Activated T-cell treated with anti-CD3 and anti-CD28 coated beads for 48 hours (primary cell): ENCODE measurements around the gene DGCR2.
"Not testable (repeated sequence)": the region's sequence is repeated elsewhere in the genome, so short reads cannot be mapped to it uniquely, and the experiment has no call there.

ENCODE experiments used
- DNase-seq: peaks from one replicate; pipeline ENCODE4 v3.0.0-alpha.2; 2020; ENCODE audit warnings: low read depth

DGCR2 gene

DNA sequence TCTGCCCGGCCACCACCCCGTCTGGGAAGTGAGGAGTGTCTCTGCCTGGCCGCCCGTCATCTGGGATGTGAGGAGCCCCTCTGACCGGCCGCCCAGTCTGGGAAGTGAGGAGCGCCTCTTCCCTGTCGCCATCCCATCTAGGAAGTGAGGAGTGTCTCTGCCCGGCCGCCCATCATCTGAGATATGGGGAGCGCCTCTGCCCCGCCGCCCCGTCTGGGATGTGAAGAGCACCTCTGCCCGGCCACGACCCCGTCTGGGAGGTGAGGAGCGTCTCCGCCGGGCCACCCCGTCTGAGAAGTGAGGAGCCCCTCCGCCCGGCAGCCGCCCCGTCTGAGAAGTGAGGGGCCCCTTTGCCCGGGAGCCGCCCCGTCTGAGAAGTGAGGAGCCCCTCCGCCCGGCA lies 38.1 kb downstream of the DGCR2 start:
- DNase-seq, result not testable (repeated sequence)

DNA sequence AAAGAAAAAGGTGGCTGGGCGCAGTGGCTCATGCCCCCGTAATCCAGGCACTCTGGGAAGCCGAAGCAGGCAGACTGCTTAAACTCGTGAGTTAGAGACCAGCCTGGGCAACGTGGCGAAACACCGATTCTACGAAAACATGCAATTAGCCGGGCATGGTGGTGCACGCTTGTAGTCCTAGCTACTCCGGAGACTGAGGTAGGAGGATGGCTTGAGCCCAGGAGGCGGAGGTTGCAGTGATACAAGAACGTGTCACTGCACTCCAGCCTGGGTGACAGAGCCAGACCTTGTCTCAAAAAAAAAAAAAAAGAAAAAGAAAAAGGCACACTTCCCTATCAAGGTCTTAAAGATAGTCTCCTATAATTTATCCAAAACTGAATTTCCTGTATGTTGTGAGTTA lies 39.4 kb downstream of the DGCR2 start:
- no peak for DNase-seq

DNA sequence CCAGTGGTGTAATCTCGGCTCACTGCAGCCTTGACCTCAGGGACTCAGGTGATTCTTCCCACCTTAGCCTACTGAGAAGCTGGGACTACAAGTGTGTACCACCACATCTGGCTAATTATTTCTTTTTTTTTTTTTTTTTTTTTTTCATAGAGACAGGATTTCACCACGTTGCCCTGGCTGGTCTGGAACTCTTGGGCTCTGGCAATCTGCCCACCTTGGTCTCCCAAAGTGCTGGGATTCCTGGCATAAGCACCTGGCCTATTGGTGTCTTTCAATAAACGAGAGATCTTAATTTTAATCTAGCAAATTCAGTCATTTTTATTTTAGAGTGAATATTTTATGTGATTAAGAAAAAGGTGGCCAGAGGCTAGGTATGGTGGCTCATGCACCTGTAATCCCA lies 40.1 kb downstream of the DGCR2 start:
- no peak for DNase-seq

DNA sequence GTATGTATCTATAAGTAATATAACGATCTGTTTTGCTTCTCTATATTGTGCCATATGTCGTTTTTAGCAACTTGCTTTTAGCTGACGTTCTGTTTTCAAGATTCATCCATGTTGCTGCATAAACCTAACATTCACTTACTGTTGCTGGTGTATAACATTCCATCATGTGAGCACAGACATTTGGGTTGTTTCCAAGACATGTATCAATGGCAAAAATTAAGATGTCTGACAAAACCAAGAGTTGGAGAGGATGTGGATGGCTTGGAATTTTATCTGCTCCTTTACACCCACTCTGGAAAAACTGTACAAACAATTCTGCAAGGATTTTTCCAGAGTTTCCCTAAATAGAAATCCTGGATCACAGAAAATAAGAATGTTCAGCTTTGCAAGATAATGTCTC lies 40.9 kb downstream of the DGCR2 start:
- no peak for DNase-seq

- no peak for DNase-seq
Measured at GRCh38 chr22:19080853-19081252, 41.4 kb downstream of the DGCR2 start.

GRCh38 chr22:19079691-19080090 lies 42.5 kb downstream of the DGCR2 start:
- no peak for DNase-seq

GRCh38 chr22:19075404-19075803 lies 46.8 kb downstream of the DGCR2 start:
- DNase-seq, result no peak

GRCh38 chr22:19072853-19073252 lies 49.4 kb downstream of the DGCR2 start:
- DNase-seq, result not testable (repeated sequence)

DNA sequence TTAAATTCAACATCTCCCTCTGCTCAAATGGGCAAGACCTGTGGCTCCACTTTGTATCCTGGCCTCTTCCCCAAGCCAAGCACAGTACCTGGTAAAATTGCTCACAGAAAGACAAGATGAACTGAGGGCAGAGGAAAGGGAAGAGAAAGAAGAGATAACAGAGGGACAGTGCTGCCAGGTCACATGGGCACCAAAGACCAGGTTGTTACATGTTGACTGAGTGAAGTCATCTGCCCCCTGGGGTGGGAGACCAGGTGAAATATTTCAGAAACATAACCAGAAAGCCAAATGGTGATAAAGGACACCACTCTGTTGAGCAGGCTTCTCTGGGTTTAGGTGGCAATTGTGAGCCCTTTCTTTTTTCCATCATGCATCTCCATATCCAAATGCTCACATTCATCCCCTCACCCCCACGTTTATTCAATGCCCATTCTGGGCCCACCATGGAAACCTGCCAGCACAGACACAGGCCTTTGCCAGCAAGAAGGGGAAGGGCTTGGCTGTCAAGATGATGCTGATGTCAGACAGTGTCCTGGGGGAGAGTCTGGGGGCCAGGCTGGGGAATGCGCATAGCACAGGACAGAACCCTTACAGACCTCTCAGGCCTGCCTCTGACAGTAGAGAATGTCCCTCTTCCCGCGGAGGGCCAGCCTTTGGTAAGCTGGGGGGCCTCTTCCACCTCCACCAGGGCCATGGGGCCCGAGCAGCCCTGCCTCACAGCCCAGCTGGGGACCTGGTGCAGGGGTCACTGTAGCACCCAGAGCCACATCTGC lies 51.6 kb downstream of the DGCR2 start:
- DNase-seq, result no peak

DNA sequence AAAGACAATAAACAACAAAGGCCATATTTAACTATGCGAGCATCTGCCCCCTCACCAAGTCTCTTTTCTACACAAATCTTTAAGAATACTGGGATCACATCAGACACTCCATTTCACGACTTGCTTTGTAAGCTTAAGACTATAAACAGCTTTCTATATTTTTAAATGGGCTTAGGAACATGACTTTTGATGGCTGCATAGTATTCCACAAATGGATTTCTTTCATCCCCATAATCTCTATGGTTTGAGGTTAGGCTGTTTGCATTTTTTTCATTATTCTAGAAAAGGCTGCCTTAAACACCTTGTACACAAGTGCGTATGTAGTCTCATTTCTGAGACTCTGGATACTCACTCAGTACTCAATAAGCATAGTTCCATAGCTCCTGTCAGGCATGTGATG lies 52.8 kb downstream of the DGCR2 start:
- DNase-seq, result no peak

GRCh38 chr22:19068784-19069271 lies 53.4 kb downstream of the DGCR2 start:
- no peak for DNase-seq

GRCh38 chr22:19067696-19068348 lies 54.4 kb downstream of the DGCR2 start:
- DNase-seq, result no peak

- no peak for DNase-seq
Measured at GRCh38 chr22:19066531-19067271, 55.5 kb downstream of the DGCR2 start.

DNA sequence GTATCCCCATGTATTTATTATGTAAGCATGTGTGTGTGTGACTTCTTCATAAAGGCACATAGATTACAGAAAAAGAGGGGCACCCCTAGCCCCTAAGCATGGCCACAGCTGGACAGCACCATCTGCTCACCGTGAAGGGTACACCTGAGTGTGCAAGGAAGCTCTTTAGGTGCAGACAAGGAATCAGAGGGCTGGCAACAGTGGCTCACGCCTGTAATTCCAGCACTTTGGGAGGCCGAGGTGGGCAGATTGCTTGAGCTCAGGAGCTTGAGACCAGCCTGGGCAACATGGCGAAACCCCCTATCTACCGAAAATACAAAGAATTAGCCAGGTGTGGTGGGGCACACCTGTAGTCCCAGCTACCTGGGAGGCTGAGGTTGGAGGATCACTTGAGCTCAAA lies 56.3 kb downstream of the DGCR2 start:
- no peak for DNase-seq

DNA sequence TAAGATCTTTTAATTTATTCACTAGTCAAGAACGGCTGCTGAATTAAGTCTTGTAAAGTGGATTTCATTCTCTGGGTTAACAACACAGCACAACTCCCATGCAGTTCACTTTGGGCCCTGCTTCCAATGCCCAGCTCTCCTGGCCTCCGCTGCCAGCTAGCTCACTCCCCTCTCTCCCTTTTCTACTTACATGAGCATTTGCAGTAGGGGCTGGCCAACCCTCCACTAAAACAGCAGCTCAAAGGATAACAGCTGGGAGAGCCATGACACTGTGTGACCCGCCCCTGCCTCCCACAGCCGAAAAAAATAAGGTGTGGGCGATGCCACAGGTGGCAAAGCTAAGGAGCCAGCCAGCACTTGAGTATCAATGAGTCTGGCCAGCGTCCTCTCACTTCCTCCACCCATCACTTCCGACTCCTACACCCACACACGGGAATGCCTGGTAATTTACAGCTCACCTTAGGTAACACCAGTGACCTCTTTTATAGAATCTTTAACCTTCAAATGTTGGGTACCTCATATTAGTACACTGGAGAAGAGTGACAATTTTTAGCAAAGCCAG lies 56.8 kb downstream of the DGCR2 start:
- DNase-seq, result no peak

DNA sequence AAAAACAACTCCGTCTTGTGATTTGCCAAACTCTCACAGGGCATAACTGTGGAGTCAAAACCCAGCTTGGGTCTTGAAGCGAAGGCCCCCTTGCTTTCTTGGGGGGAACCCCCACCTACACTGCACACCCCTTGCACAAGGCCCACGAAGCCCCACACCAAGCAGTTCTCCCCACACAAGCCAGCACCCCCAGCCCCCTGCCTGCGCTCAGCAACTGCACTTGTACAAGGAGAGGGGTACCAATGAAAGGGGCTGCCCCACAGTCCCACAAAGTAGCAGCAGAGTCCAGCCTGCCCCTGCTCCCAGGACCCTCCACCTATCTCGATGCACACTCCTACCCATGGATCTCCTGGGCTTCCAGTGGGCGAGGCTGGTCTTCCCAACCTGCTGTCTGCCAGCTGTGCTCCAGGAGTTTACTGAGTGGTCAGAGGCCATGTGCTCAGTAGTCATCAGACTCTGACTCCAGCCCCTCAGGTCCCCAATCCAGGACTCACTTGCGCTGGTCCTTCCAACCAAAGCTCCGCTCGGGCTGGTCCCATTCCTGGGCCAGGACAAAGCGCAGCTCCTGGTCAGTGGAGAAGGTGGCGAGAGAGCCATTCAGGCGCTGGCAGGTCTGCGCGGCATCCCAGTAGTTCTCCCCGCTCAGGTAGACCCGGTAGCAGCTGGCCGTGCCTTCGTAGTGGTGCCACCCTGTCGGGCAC lies 57.7 kb downstream of the DGCR2 start:
- DNase-seq, result no peak

- DNase-seq, result no peak
Measured at GRCh38 chr22:19063581-19064353, 58.4 kb downstream of the DGCR2 start.

GRCh38 chr22:19062943-19063308 lies 59.3 kb downstream of the DGCR2 start:
- DNase-seq, result no peak

DNA sequence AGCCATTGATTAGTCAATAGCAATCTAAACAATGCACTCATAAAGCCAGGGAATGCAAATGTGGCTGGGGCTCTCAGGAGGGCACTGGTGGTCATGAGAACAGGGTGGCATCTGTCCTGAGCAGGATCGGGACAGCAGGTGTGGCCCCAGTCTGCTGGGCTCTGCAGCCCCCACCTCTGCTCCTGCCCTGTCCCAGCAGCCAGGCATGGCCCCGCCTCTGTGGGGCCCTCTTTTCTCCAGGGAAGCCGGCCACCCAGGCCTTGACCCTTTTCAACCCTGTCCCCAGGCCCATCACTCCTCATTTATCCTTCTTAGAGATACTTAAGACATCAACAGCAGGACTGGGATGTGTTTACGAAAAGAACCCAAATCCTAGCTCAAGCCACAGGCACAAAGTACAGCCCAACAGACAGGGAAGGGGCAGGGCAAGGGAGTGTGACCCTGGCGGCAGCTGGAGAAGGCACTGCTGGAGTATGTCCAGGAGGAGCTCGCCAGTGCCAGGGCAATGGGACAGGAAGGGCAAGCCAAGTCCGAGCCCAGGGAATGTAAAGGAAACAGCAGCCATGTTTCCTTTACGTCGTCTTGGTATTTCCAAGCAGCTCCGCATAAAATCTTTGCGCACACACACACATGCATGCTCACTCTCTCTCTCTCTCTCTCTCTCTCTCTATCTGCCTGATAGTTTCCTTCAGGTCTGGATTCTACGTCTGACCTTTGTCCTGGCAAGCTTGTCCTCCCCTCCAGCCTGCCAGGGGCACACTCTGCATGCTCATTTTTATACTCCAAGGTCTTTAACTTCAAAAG lies 59.9 kb downstream of the DGCR2 start:
- no peak for DNase-seq

DNA sequence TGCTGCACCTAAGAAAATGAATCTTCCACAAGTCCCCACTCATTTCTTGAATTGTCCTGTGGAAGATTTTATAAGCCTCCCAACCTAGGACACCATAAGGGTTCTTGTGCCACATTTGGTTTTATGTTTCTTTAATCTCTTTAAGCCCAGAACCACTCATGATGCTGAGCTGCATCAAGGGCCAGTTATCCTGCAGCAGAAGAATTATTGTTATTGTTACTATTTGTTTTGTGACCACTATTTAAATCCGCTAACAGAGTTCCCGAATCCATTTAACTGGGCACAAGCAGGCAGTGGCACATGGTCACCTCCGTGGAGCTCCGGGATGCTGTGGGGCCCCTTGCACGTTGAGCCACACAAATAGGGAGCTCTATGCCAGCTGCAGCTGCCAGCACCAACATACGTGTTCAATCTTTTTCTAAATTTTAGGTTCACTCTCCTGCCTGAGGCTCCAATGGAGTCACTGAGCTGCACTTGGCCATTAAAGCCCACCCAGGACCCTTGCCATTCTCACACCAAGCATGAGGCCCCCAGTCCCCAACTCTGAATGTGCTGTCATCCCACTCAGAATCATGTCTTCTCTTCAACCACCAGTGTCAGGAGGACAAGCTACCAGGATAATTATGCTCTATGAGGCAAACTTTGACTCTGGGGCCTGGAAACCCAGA lies 60.6 kb downstream of the DGCR2 start:
- no peak for DNase-seq
